Activated gamma-delta T cell treated with Interleukin-2 at 50 U/mL for 16 hours (primary cell): ENCODE results near the gene TMEM62.
"Not testable (repeated sequence)": the region's sequence is repeated elsewhere in the genome, so short reads cannot be mapped to it uniquely, and the experiment has no call there.

Experiments
- DNase-seq: peaks from one replicate; pipeline ENCODE4 v3.0.0-alpha.2; 2020

The TMEM62 gene

GRCh38 chr15:43210807-43211206, 77.4 kb downstream of the TMEM62 start:
- no peak for DNase-seq

GRCh38 chr15:43211224-43211735, 77.9 kb downstream of the TMEM62 start:
- no peak for DNase-seq

- no peak for DNase-seq
Measured at GRCh38 chr15:43212299-43212698, 78.9 kb downstream of the TMEM62 start.

GRCh38 chr15:43212951-43213350, 79.6 kb downstream of the TMEM62 start:
- DNase-seq = no peak

GRCh38 chr15:43213466-43213865, 80.1 kb downstream of the TMEM62 start:
- no peak for DNase-seq

- DNase-seq = no peak
Measured at GRCh38 chr15:43214169-43214568, 80.8 kb downstream of the TMEM62 start.

- DNase-seq = no peak
Measured at GRCh38 chr15:43214592-43215295, 81.4 kb downstream of the TMEM62 start.

- no peak for DNase-seq
Measured at GRCh38 chr15:43215961-43216360, 82.6 kb downstream of the TMEM62 start.

- DNase-seq = no peak
Measured at GRCh38 chr15:43218908-43219706, 85.7 kb downstream of the TMEM62 start.

GRCh38 chr15:43219929-43220928, 86.8 kb downstream of the TMEM62 start:
- no peak for DNase-seq

- DNase-seq = no peak
Measured at GRCh38 chr15:43220991-43221403, 87.6 kb downstream of the TMEM62 start, which contains the start of gene EPB42. TSS of gene EPB42 (minus strand) at chr15:43221018. CDS start at chr15:43220825, 193 bp downstream.

GRCh38 chr15:43221422-43221821, 88.0 kb downstream of the TMEM62 start:
- DNase-seq = no peak

- peak; percentile 33 for DNase-seq
Measured at GRCh38 chr15:43225201-43225949, 92.0 kb downstream of the TMEM62 start.

- not testable (repeated sequence) for DNase-seq
Measured at GRCh38 chr15:43225950-43226255, 92.5 kb downstream of the TMEM62 start.

- no peak for DNase-seq
Measured at GRCh38 chr15:43226436-43227305, 93.3 kb downstream of the TMEM62 start.

GRCh38 chr15:43229977-43230376, 96.6 kb downstream of the TMEM62 start:
- no peak for DNase-seq

GRCh38 chr15:43230640-43231115, 97.3 kb downstream of the TMEM62 start:
- no peak for DNase-seq

GRCh38 chr15:43232289-43232874, 99.0 kb downstream of the TMEM62 start:
- no peak for DNase-seq
